Vagina (tissue), 2 donors: ENCODE data around the gene ANKRD29. TPM values are rescaled to one million over a fixed set of nuclear protein-coding genes. Genes with fewer than 3 reads are reported as not detected.
"Not testable (repeated sequence)": the region's sequence is repeated elsewhere in the genome, so short reads cannot be mapped to it uniquely, and the experiment has no call there.

Experiments used
- DNase-seq, 2 donors: peaks; one replicate each; pipeline ENCODE4 v3.0.0-alpha.2; 2017; ENCODE audit errors: extremely low spot score in 2 of 2
- H3K27ac ChIP-seq: fragments of 200-600 bp; sonication (generic); one replicate; pipeline ENCODE4 v1.5.1; 2019
- H3K27me3 ChIP-seq: fragments of 200-600 bp; sonication (generic); one replicate; pipeline ENCODE4 v1.5.1; 2019
- H3K36me3 ChIP-seq, 2 donors: fragments of 200-600 bp; sonication (generic); one replicate each; pipeline ENCODE4 v1.5.1; 2017 to 2019
- H3K4me1 ChIP-seq: fragments of 200-600 bp; sonication (generic); one replicate; pipeline ENCODE4 v1.5.1; 2019
- H3K4me3 ChIP-seq, 2 donors: fragments of 200-600 bp; sonication (generic); 1 replicate in 1 of 2; 2 replicates in 1 of 2; pipeline ENCODE4 v1.5.1; 2016 to 2019
- H3K9me3 ChIP-seq: fragments of 200-600 bp; sonication (generic); one replicate; pipeline ENCODE4 v1.5.1; 2019
- CTCF ChIP-seq, 3 experiments: fragments of 450-650 bp in 2 of 3; fragments of 200-600 bp in 1 of 3; sonication (generic) in 1 of 3; IDR thresholded peaks; one replicate each; pipeline ENCODE4 v1.5.1; 2017 to 2019; ENCODE audit warnings: antibody characterized with exemption in 3 of 3, mild to moderate bottlenecking in 2 of 3, moderate library complexity in 2 of 3
- POLR2A ChIP-seq, 2 donors: fragments of 450-650 bp; IDR thresholded peaks; one replicate each; pipeline ENCODE4 v1.6.1; 2017; ENCODE audit warnings: antibody characterized with exemption in 2 of 2, mild to moderate bottlenecking in 2 of 2, moderate library complexity in 2 of 2
- POLR2AphosphoS5 ChIP-seq, 2 donors: sonication (generic); formaldehyde crosslinking; IDR thresholded peaks; one replicate each; pipeline ENCODE4 v1.9.0; 2017; ENCODE audit warnings: antibody characterized with exemption in 2 of 2, mild to moderate bottlenecking in 2 of 2, low read depth in 1 of 2; ENCODE audit not compliant: insufficient read depth in 1 of 2
- intact Hi-C: fragments of 100-400 bp; cut with DNase I; formaldehyde crosslinking; loops from one replicate; pipeline ENCODE4 v1.15.1; 2023
- total RNA-seq: library from RNA; depleted of rRNA; stranded (reverse); fragments of >200 nt; gene quantifications from one replicate; pipeline ENCODE4 v1.2.3, GENCODE V29; 2016

The ANKRD29 gene
- total RNA-seq, 1 donor from 2014 or later, result 32.9 TPM

DNA sequence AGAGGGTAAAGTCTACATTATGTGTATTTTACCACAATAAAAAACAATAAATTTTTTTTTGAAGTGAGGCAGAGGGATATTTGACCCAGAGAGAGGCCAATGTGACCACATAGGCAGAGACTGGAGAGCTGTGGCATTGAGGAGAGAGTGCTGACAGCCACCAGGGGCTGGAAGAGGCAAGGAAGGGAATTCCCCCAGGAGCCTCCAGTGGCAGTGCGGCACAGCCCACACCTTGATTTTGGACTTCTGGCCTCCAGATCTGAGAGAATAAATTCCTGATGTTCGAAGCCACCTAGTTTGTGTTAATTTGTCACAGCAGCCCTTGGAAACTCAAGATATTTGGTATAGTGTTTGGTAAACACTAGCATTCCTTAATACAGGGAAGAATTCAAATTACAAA, 22.7 kb downstream of the ANKRD29 start:
- Histone ChIP-seq H3K4me1 (peaks cover 24% of the 10 kb centered on the region), H3K9me3 (no peaks in the 10 kb centered on the region), H3K4me3 (no peak overlapping the region), H3K27ac (no peak overlapping the region), H3K27me3 (no peaks in the 10 kb centered on the region), H3K36me3 (no peaks in the 10 kb centered on the region)
- intact Hi-C loops, result no loop called here
- no peak for DNase-seq
- no peak for TF ChIP-seq POLR2AphosphoS5 (IDR thresholded peaks at IDR 0.05; ENCODE audit: insufficient read depth in 1 of 2, low read depth in 1 of 2)
- no peak for TF ChIP-seq POLR2A (IDR thresholded peaks at IDR 0.05)
- TF ChIP-seq CTCF (IDR thresholded peaks at IDR 0.05), result no peak

DNA sequence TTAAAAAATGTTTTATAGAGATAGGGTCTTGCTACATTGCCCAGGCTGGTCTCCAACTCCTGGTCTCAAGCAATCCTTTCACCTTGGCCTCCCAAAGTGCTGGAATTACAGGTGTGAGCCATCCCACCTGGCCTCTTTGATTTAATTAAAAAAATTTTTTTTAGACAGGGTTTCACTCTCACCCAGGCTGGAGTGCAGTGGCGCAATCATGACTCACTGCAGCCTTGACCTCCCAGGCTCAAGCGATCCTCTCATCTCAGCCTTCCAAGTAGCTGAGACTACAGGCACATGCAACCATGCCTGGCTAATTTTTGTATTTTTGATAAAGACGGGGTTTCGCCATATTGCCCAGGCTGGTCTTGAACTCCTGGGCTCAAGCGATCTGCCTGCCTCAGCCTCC, 26.3 kb downstream of the ANKRD29 start:
- intact Hi-C loops, H3K27me3 ChIP-seq, H3K36me3 ChIP-seq, H3K27ac ChIP-seq, DNase-seq, H3K4me3 ChIP-seq, H3K4me1 ChIP-seq, H3K9me3 ChIP-seq: not testable (repeated sequence)

GRCh38 chr18:23636071-23636399, 26.7 kb downstream of the ANKRD29 start:
- H3K27ac ChIP-seq, result no peak overlapping the region
- H3K36me3 ChIP-seq, result no peaks in the 10 kb centered on the region
- TF ChIP-seq CTCF (IDR thresholded peaks at IDR 0.05), result no peak
- TF ChIP-seq POLR2AphosphoS5 (IDR thresholded peaks at IDR 0.05; ENCODE audit: insufficient read depth in 1 of 2, low read depth in 1 of 2), result no peak
- no peak for TF ChIP-seq POLR2A (IDR thresholded peaks at IDR 0.05)

DNA sequence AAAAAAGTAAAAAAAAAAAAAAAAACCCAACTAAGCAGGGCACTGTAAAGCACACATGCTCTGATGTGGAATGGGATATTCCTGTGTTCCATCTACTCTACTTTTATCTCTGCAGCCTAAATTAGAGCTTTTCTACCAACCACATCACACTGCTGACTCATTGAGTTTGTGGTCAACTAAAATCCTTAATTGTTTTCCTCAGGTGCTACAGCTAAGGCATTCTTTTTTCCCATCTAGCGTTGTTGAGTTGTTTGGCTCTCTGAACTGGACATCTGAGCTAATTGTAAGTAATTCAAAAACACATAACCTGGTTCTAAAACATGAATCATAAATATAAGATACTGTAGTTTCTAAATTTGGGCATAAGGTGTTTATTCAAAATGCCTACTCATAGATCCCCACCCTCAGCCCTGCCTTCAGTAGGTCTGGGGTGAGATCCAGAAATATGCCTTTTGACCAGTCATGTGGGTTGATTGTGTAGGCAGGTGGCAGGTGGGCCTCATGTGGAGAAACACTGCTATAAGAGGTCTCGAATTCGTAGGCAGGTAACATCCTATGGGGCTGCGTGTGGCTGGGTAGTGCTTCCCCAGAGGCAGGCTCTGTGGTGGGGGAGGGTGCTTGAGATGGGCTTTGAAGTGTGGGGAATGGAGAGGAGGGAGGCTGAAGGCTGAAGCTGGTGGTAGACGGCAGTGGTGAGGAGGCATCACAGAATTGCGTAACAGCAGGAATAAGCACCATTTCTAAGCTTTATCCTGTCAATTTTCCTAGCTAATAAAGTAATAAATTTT, 27.2 kb downstream of the ANKRD29 start:
- intact Hi-C loops, result no loop called here
- no peaks in the 10 kb centered on the region for H3K9me3 ChIP-seq
- H3K36me3 ChIP-seq, result no peaks in the 10 kb centered on the region
- no peak overlapping the region for H3K27ac ChIP-seq
- H3K4me1 ChIP-seq, result no peaks in the 10 kb centered on the region
- TF ChIP-seq POLR2AphosphoS5 (IDR thresholded peaks at IDR 0.05; ENCODE audit: insufficient read depth in 1 of 2, low read depth in 1 of 2) (no peak), POLR2A (IDR thresholded peaks at IDR 0.05) (no peak), CTCF (IDR thresholded peaks at IDR 0.05) (no peak)
- H3K4me3 ChIP-seq, result no peak overlapping the region
- H3K27me3 ChIP-seq, result no peaks in the 10 kb centered on the region
- DNase-seq, result no peak

More at GRCh38 chr18:23636071-23636399, 26.7 kb downstream of the ANKRD29 start:
- H3K9me3 ChIP-seq, result no peaks in the 10 kb centered on the region
- no peak overlapping the region for H3K4me3 ChIP-seq
- intact Hi-C loops, result no loop called here
- no peaks in the 10 kb centered on the region for H3K27me3 ChIP-seq
- H3K4me1 ChIP-seq, result no peaks in the 10 kb centered on the region
- no peak for DNase-seq

DNA sequence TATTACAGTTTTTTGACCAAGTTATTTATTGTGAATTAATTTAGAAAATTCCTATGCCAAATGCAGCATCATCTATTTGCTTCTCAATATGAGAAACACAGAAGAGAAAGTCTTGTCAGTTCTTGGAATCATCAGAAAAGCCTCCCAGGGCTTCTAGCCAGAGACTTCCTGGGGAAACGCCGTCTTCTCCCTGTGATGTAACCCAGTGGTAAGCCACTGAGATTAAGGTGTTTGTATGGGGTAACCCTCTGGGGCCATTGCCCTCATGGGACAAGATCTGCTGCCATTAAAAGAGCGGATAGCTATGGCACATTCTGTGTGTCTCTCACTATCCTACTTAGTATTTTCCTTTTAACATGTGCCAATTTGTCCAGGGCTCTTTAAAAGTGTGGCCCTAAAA, 28.0 kb downstream of the ANKRD29 start:
- no peak for DNase-seq
- Histone ChIP-seq H3K27me3 (no peaks in the 10 kb centered on the region), H3K9me3 (no peaks in the 10 kb centered on the region), H3K36me3 (no peaks in the 10 kb centered on the region), H3K27ac (no peak overlapping the region), H3K4me3 (no peak overlapping the region), H3K4me1 (no peaks in the 10 kb centered on the region)
- TF ChIP-seq POLR2AphosphoS5 (IDR thresholded peaks at IDR 0.05; ENCODE audit: insufficient read depth in 1 of 2, low read depth in 1 of 2) (no peak), CTCF (IDR thresholded peaks at IDR 0.05) (no peak), POLR2A (IDR thresholded peaks at IDR 0.05) (no peak)
- intact Hi-C loops, result no loop called here
